Psoas muscle (tissue), 8 donors: ENCODE results near the gene GRID1. TPM values are rescaled to one million over a fixed set of nuclear protein-coding genes. Genes with fewer than 3 reads are reported as not detected.

Source experiments
- ATAC-seq, 4 donors: fragments of 200-7000 bp; cut with Tn5 transposase; one replicate each; pipeline ENCODE4 v1.9.1; 2020; ENCODE audit warnings: moderate library complexity in 3 of 4, mild to moderate bottlenecking in 2 of 4
- DNase-seq, 2 donors: peaks; one replicate each; pipeline ENCODE4 v3.0.0-alpha.2; 2020
- H3K27ac ChIP-seq: fragments of 200-600 bp; one replicate; pipeline ENCODE4 v1.8.0; 2022
- H3K27me3 ChIP-seq, 3 donors: fragments of 200-600 bp in 1 of 3; one replicate each; pipeline versions ENCODE4 v1.6.1 to v1.8.0; 2013 to 2022; ENCODE audit warnings: low read length in 2 of 3, mild to moderate bottlenecking in 2 of 3, moderate library complexity in 1 of 3; ENCODE audit not compliant: insufficient read depth in 3 of 3
- H3K36me3 ChIP-seq, 2 donors: fragments of 200-600 bp in 1 of 2; one replicate each; pipeline versions ENCODE4 v1.6.1 to v1.8.0; 2013 to 2022; ENCODE audit warnings: low read depth in 1 of 2, mild to moderate bottlenecking in 1 of 2, moderate library complexity in 1 of 2; ENCODE audit not compliant: insufficient read depth in 1 of 2
- H3K4me1 ChIP-seq: fragments of 200-600 bp; one replicate; pipeline ENCODE4 v1.8.0; 2022
- H3K4me3 ChIP-seq: fragments of 200-600 bp; one replicate; pipeline ENCODE4 v1.8.0; 2022; ENCODE audit warnings: mild to moderate bottlenecking
- H3K9me3 ChIP-seq: fragments of 200-600 bp; one replicate; pipeline ENCODE4 v1.8.0; 2022
- CTCF ChIP-seq: fragments of 200-600 bp; IDR thresholded peaks from one replicate; pipeline ENCODE4 v1.8.0; 2022; ENCODE audit warnings: antibody characterized with exemption
- WGBS, 3 donors: extraction: QIAGEN DNeasy Blood & Tissue Kit; methylation state at CpG; one replicate each; pipeline versions ENCODE4 v1.1.6 to v1.1.7; 2013; 5-methylcytosine and 5-hydroxymethylcytosine counted together
- intact Hi-C, 2 donors: fragments of 100-400 bp; cut with DNase I; formaldehyde crosslinking; loops; one replicate each; pipeline versions ENCODE4 v1.11.0 to v1.14.2; 2022
- polyA plus RNA-seq, 3 donors: library from polyadenylated mRNA; stranded (reverse); fragments of 200-250 nt; gene quantifications; one replicate each; pipeline ENCODE4 v1.2.3, GENCODE V29; 2013
- total RNA-seq, 4 donors: library from RNA; stranded (reverse); fragmentation: NEBNext Ultra II Directional in 2 of 4; extraction: Animal tissue kit (Norgen Biotek cat#: 25700) in 2 of 4; gene quantifications; one replicate each; pipeline versions ENCODE4 v1.2.1 to v1.2.4, GENCODE V29; 2021 to 2023
- donor health status: healthy with polysubstance abuse.
- donor health status: DM: no; HTN: no; CAD: no; lungs with moderate emphysema.
- donor health status: Bipolar disorder and iron deficiency.
- donor health status: healthy.
- donor health status: DM: yes; HTN: yes; CAD: no.
- donor health status: DM: no; HTN: no; CAD: no.
- donor health status: DM: no; HTN: no; CAD: no.
- donor health status: DM: yes; HTN: yes; CAD: no.

GRID1 gene
- total and polyA plus RNA-seq, 7 donors = 0.17 to 0.56 (median 0.24) TPM

GRCh38 chr10:86218842-86219241, 147.8 kb downstream of the GRID1 start:
- DNase-seq (peak in 1 of 2 donors; percentile 32), ATAC-seq (no peak)
- intact Hi-C loops = no loop called here
- TF ChIP-seq CTCF = no peak
- Histone ChIP-seq H3K4me3 (no peak overlapping the region), H3K4me1 (no peaks in the 10 kb centered on the region), H3K36me3 (no peaks in the 10 kb centered on the region), H3K27ac (no peak overlapping the region), H3K27me3 (no peaks in the 10 kb centered on the region), H3K9me3 (no peaks in the 10 kb centered on the region)
- 78 to 80% (median 80%) methylated on average over 5 of the region's 5 CpGs for WGBS, 3 donors

GRCh38 chr10:86218160-86218559, 148.4 kb downstream of the GRID1 start:
- H3K27ac ChIP-seq = no peak overlapping the region
- ATAC-seq (no peak), DNase-seq (peak in 1 of 2 donors; percentile 35)
- intact Hi-C loops = no loop called here
- no peak for TF ChIP-seq CTCF
- no peak overlapping the region for H3K4me3 ChIP-seq
- no peaks in the 10 kb centered on the region for H3K4me1 ChIP-seq
- no peaks in the 10 kb centered on the region for H3K27me3 ChIP-seq
- WGBS, 3 donors = 89 to 94% (median 93%) methylated on average over 4 of the region's 4 CpGs
- no peaks in the 10 kb centered on the region for H3K9me3 ChIP-seq
- H3K36me3 ChIP-seq = no peaks in the 10 kb centered on the region

- no peaks in the 10 kb centered on the region for H3K4me1 ChIP-seq
- H3K27ac ChIP-seq = no peak overlapping the region
- no peak for DNase-seq
- intact Hi-C loops = no loop called here
- no peaks in the 10 kb centered on the region for H3K27me3 ChIP-seq
- WGBS, 3 donors = 68 to 70% (median 69%) methylated on average over 10 of the region's 10 CpGs
- H3K9me3 ChIP-seq = no peaks in the 10 kb centered on the region
- TF ChIP-seq CTCF = no peak
- H3K4me3 ChIP-seq = no peak overlapping the region
- no peaks in the 10 kb centered on the region for H3K36me3 ChIP-seq
- no peak for ATAC-seq
These were observed 149.1 kb downstream of the GRID1 start for GRCh38 chr10:86217371-86218080.

GRCh38 chr10:86216886-86217285, 149.7 kb downstream of the GRID1 start:
- whole genome bisulfite sequencing, 3 donors = 71 to 90% (median 82%) methylated on average over 1 of the region's 1 CpG
- DNase-seq (no peak), ATAC-seq (no peak)
- Histone ChIP-seq H3K9me3 (no peaks in the 10 kb centered on the region), H3K4me3 (no peak overlapping the region), H3K36me3 (no peaks in the 10 kb centered on the region), H3K27ac (no peak overlapping the region), H3K27me3 (no peaks in the 10 kb centered on the region), H3K4me1 (no peaks in the 10 kb centered on the region)
- no peak for TF ChIP-seq CTCF
- intact Hi-C loops = no loop called here

GRCh38 chr10:86215712-86216111, 150.9 kb downstream of the GRID1 start:
- 74 to 81% (median 80%) methylated on average over 5 of the region's 5 CpGs for WGBS, 3 donors
- no peak for DNase-seq
- Histone ChIP-seq H3K4me1 (no peaks in the 10 kb centered on the region), H3K9me3 (no peaks in the 10 kb centered on the region), H3K27ac (no peak overlapping the region), H3K4me3 (no peak overlapping the region), H3K36me3 (no peaks in the 10 kb centered on the region), H3K27me3 (no peaks in the 10 kb centered on the region)
- no peak for ATAC-seq
- no peak for TF ChIP-seq CTCF
- intact Hi-C loops = no loop called here
